GM18511 (cell line): Measurements from ENCODE around the gene SRP9.
"Not testable (repeated sequence)": the region's sequence is repeated elsewhere in the genome, so short reads cannot be mapped to it uniquely, and the experiment has no call there.

ENCODE experiments used
- ATAC-seq: cut with Tn5 transposase; IDR thresholded peaks from one replicate; pipeline ENCODE4 v1.9.1; 2021; ENCODE audit warnings: mild to moderate bottlenecking, moderate library complexity; ENCODE audit not compliant: unreplicated experiment

SRP9 gene

GRCh38 chr1:225835856-225836255 lies 58.2 kb downstream of the SRP9 start:
- no peak for ATAC-seq

GRCh38 chr1:225836296-225836695 lies 58.7 kb downstream of the SRP9 start:
- ATAC-seq: not testable (repeated sequence)

GRCh38 chr1:225838793-225839192 lies 61.2 kb downstream of the SRP9 start:
- ATAC-seq: no peak
